ENCODE measurements around the gene MYG1.

The MYG1 gene

GRCh38 chr12:53347905-53348304 lies 48.4 kb downstream of the MYG1 start:
- in situ Hi-C loops (cut with MboI; ENCODE audit: low sequenced_read_pairs) = no loop called here

DNA sequence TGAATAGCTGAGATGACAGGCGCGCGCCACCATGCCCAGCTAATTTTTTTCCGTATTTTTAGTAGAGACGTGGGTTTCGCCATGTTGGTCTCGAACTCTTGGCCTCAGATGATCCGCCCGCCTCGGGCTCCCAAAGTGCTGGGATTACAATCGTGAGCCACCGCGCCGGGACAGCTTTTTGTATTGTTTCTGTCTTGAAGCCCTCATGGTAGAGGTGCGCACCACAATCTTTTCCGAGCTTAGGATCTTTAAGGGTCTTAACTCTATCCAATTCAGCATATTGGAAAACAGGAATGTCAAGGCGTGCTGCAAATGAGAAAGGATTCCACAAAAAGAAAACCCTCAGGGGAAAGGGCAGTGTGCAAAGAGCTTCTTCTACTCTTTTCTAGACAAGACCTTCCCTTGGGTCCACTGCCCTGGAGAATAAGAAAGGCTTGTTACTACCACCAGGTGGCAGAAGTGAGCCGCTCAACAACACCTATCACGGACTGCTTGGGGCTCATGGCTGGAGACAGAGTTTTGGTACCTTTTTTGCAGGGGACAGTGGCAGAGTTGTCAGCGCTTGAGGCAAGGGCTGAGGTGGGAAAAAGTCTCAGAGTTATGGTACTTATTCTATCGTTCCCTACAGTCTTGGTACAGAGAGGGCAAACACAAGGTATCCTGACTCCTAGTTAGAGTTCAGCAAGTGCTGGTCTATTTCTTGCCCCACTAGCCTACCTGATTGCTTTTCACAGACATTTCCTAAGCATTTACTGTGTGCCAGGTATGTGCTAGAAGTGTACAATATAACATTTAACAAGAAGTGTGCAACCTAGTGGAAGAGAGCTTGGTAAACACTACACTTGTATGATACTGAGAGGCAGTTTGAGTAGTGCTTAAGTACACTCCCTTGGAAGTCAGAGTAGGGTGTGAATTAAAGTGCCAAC lies 53.1 kb downstream of the MYG1 start:
- in situ Hi-C loops (cut with MboI; ENCODE audit: low sequenced_read_pairs) = loop anchor here (10.0 kb wide), 1 partner anchor 62 kb away; no protein-coding TSS in a partner anchor

- in situ Hi-C loops (cut with MboI; ENCODE audit: low sequenced_read_pairs) = loop anchor here (10.0 kb wide), 1 partner anchor 62 kb away; no protein-coding TSS in a partner anchor
These were observed 53.8 kb downstream of the MYG1 start for GRCh38 chr12:53353257-53353655.

- in situ Hi-C loops (cut with MboI; ENCODE audit: low sequenced_read_pairs) = loop anchor here (10.0 kb wide), 1 partner anchor 60 kb away; no protein-coding TSS in a partner anchor
These were observed 55.6 kb downstream of the MYG1 start for GRCh38 chr12:53355121-53355520.

Measured in HL-60/S4 treated with retinoic acid at 250 ng/mL for 4 days and 3 days (cell line).